ENCODE measurements around the gene AICDA.
"Not testable (repeated sequence)": the region's sequence is repeated elsewhere in the genome, so short reads cannot be mapped to it uniquely, and the experiment has no call there.

The AICDA gene

DNA sequence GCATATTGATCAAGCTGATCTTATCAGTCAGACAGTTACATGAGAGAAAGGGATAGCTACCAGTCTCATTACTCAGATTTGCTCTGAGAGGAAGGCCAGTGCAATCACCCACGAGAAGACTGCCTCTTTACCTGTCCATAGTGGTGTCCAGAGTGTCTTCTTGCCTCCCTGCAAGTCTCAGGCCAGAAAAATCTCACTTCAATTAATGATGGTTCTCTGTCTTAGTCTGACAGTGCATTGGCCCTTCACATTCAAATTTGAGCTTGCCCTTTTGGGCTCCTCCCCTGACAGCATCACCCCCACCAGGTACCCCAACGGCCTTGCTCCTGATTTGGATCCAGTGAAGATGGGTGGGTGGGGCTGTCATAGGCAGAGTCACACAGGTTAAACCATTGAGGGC is at the start of gene AICDA:
Gene AICDA, minus strand, starts transcription at position 231 of the 400 bp plus-strand sequence. Its CDS starts 92 bp downstream, at position 139.
- no peak for DNase-seq (ENCODE audit: low spot score)
- peak; percentile 65 for FAIRE-seq

DNA sequence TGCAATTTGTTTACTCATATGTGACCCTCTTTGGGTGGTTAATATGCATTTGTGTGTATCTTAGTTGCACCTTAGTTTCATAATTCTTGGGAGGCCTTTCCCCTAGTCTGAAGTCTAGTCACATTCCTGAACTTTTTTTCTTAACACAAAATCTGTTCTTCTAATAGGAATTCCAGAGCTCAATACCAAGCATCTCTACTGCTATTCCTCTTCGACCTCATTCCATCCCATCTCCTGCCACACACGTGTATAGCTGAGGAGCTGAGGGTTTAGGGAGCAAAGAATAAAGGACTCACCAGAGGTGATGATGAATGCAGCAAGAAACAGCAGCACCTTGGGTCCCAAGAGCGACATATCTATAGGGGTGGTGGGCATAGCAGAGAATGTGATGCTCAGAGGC is 49.1 kb upstream of the AICDA start:
- DNase-seq (ENCODE audit: low spot score) (no peak), FAIRE-seq (no peak)

DNA sequence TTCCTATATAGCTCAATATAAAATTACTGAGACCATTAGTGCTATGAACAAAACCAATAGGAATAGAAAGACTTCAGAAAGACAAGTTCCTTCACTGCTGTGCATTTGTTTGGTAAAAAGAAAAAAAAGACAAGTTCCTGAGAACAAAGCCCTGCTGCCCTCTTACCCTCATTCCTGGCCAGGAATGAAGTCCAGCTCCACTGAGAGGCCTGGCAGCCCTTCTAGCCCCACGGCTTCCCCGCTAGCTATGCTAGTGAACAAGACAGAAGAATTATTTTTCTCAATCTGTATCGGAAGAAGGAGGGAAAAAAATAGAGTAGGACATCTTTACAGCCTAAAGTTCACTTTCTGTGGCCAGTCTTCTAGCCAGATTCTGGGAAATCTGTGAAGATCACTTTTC is 48.4 kb upstream of the AICDA start:
- FAIRE-seq (no peak), DNase-seq (ENCODE audit: low spot score) (no peak)

DNA sequence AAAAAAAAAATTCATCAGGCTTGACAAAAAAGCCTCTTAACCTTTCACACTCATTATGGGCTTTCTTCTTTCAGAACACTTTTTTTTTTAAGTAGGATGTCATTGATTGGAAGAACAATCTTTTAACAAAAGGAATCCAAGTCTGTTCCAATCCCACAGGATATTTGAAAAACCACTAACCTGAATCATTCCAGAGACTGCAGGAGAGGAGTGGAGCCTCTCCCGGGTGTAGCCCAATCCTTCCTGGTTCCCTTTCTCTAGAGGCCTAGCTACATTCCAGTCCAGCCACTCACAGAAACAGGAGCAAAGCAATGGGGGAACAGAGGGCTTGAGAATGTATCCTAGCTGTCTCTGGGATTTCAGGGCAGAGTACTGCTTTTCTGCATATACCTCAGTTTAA is 45.7 kb upstream of the AICDA start:
- DNase-seq (ENCODE audit: low spot score) (peak; percentile 82), FAIRE-seq (no peak)

DNA sequence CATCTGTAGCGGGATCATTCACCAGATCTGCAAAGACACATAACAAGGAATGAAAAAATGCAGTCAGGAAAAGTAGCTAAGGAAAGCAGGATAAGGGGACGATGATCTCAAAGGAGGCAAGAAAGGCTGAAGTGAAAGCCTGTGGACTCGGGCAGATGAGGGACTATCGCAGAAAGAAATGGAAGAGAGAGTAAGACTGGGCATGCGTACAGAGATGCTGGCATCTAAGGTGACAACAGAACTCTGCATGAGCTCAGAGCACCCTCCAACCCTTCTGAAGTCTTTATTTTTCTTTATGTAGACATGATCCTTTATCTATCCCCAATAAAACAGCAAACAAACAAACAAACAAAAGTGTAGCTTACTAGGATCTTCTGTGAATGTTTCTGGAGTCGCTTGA is 42.8 kb upstream of the AICDA start:
- FAIRE-seq (no peak), DNase-seq (ENCODE audit: low spot score) (no peak)

DNA sequence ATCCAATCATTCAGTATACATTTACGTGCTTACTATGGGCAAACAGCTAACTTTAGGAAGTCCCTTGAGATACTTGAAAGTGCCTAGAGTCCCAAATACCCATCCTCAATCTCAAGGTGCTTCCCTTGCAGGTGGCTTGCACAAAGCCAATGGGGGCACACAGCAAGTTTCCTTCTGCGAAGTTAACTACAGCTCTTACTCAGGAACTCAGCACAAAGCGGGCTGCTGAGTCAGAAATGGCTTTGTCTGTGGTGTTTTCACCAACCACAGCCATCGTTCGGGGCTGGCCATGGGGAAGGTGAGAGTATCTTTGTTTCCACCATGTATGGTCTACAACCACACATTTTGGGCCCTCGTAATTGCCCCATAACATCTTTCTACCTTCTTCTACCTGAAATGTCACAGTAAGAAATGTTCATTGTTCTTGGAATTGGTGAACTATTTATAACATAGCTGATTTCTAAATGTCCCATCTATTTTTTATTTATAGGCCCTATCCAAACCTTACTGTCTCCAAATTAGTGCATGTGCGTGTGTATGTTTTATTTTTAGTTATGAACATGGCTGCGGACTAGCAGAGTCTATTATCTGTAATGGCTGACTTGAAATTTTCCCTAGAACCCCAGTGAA is 36.0 kb upstream of the AICDA start:
- DNase-seq (ENCODE audit: low spot score) (no peak), FAIRE-seq (no peak)

DNA sequence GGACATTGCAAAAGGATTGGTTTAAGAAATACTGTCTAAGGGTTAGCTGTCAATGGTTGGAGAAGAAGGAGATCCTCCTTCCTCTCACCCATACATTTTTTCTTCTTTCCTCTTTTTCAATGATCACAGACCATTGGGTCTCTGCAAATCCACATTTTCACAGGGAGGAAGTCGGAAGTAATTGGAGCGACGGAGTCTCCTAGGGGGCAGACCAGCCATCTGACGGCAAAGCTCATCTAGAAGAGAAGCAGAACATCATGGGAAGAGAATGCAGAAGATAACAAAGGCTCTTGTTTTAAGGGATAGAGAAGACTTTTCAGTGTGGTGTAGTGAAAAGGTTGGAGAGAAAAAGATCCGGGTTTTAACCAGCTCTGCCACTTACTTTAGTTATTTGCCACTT is 35.3 kb upstream of the AICDA start:
- no peak for FAIRE-seq

DNA sequence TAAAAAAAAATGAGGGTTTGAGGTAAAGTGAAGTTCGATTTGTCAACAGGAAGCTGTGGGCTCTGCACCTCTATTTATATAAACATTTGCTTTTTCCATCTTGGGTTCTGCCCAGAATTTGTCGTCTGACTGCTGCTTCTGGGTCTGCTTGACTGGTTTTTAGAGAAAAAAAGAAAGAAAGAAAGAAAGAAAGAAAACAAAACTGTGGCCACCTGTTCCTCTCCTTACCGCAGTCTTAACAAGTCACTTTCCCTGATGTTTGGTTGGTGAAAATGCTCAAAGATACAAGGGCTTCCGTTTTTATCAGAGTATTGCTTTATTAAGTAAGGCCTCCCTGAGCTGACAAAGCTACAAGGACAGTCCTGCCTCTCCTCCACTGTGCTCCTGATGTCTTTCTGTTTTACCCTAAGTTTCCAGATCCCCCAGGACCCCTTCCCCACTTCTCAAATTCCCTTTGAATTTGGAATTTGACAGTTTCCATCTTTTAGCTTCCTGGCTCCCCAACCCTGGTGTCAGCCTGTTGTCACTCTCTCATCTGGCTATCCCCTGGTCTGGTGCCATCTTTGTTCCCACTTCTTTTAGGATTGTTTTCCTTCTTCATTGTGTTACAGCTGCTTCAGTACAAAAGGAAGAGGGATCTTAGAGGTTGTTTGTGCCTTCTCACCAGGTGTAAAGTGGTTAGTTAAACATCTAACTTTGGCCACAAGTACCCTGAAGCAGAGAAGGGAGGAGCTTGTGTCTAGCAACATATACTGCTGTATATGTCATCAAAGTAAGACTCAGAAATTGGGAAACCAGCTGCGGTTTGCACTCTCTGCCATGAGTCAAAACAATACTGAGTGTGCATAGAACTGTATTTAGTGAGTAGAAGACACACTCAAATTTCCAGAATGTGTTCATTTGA is 31.9 kb upstream of the AICDA start:
- no peak for FAIRE-seq
- no peak for DNase-seq (ENCODE audit: low spot score)

More for the DNA sequence above, 35.3 kb upstream of the AICDA start:
- no peak for DNase-seq (ENCODE audit: low spot score)

DNA sequence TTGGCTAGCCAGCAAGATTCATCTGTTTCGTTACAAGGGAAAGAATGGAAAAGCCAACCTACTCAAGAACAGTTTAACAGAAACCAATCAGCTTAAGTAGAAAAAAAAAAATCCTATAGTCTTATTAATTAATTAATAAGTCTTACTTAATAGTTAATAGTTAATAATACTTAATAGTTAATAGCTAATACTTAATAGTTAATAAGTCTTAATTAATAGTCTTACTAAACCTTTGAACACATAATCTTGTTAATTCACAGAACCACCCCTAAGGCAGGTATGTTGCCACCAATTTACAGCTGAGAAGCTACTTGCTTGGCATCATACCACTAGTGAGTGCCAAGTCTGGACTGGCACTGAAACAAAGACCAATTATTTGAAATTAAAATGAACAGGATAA is 30.1 kb upstream of the AICDA start:
- FAIRE-seq = no peak
- no peak for DNase-seq (ENCODE audit: low spot score)

DNA sequence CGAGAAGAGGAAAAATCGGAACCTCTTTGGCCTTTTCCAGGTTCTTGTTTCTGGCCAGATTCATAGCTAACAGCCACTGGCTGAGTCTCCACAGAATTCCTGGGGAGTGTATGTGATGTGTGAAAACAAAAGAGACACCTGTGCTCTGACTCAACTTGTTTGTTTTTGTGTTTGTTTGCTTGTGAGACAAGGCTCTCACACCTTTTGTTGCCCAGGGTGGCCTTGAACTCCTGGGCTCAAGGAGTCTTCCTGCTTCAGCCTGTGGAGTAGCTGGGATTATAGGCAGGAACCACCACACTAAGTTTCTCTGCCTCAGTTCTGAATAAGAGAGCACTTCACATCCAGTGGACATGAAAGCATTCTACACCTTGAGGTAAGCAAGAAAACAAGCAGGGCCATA is 27.3 kb upstream of the AICDA start:
- DNase-seq (ENCODE audit: low spot score) (no peak), FAIRE-seq (no peak)

DNA sequence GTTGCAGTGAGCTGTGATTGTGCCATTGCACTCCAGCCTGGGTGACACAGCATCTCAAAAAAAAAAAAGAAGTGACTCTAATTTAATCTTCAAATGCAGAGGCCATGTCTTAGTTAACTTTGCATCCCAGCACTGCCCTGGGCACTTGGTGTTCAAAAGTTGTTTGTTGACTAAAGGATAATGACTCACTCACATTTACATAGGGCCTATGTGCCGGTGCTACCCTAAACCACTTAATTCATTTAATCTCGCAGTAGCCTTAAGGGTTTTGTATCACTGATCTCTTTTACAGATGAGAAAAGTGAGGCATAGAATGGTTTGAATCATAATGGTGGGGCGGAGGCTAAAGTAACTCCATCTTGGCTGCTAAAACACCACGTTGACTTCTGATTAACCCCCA is 26.3 kb upstream of the AICDA start:
- no peak for FAIRE-seq
- no peak for DNase-seq (ENCODE audit: low spot score)

DNA sequence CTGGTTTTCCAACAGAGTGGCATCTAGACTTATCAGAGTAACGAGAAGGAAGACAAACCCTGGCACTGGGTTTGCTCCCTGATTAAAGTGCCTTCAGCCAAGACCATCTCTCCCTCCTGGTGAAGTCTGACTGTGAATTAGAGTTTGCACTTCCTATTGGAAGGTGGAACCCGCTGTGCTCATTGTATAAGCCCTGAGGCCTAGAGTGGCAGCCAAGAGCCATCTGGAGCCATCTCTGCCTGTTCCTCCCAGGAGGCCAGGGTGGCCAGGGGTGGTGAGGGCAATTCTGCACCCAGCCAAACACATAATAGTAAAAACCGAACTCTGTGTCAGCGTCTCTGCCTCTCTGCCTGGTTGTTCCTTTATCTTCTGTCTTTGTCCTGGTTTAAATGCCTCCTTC is 25.0 kb upstream of the AICDA start:
- DNase-seq (ENCODE audit: low spot score) = no peak
- FAIRE-seq = no peak

DNA sequence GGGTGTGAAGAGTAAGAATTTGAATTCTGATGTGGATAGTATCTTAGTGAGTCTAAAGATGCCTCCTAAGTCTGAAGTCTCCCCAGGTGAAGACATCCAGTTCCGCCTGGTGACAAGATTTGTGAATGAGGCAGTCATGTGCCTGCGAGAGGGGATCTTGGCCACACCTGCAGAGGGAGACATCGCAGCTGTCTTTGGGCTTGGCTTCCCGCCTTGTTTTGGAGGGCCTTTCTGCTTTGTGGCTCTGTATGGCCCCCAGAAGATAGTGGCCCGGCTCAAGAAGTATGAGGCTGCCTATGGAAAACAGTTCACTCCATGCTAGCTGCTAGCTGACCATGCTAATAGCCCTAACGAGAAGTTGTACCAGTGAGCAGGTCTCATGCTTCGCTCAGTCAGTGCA is 24.6 kb upstream of the AICDA start:
- DNase-seq (ENCODE audit: low spot score) = no peak
- peak; percentile 23 for FAIRE-seq

DNA sequence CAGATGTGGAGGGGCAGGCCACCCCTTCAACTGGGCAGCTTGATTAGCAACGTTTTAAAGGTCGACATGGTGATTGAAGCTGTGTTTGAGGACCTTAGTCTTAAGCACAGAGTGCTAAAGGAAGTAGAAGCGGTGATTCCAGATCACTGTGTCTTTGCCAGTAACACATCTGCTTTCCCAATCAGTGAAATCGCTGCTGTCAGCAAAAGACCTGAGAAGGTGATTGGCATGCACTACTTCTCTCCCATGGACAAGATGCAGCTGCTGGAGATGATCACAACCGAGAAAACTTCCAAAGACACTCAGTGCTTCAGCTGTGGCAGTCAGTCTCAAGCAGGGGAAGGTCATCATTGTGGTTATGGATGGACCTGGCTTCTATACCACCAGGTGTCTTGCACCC is 23.9 kb upstream of the AICDA start:
- FAIRE-seq (peak; percentile 95), DNase-seq (ENCODE audit: low spot score) (no peak)

DNA sequence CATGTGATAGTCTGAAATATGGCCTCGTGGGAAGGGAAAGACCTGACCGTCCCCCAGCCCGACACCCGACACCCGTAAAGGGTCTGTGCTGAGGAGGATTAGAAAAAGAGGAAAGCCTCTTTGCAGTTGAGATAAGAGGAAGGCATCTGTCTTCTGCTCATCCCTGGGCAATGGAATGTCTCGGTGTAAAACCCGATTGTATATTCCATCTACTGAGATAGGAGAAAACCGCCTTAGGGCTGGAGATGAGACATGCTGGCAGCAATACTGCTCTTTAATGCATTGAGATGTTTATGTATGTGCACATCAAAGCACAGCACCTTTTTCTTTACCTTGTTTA is 23.3 kb upstream of the AICDA start:
- DNase-seq (ENCODE audit: low spot score) = not testable (repeated sequence)

DNA sequence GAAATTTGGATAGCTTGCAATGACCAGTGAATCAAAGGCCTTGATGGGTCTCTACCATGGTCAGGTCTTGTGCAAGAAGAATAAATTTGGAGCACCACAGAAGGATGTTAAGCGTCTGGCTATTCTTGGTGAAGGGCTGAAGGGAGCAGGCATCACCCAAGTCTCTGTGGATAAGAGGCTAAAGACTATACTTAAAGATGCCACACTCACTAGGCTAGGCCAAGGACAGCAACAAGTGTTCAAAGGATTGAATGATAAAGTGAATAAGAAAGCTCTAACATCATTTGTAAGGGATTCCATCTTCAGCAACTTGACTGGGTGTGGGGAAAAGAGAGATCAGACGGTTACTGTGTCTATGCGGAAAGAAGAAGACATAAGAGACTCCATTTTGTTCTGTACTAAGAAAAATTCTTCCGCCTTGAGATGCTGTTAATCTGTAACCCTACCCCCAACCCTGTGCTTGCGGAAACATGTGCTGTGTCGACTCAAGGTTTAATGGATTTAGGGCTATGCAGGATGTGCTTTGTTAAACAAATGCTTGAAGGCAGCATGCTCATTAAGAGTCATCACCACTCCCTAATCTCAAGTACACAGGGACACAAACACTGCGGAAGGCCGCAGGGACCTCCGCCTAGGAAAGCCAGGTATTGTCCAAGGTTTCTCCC is 22.8 kb upstream of the AICDA start:
- DNase-seq (ENCODE audit: low spot score); FAIRE-seq: not testable (repeated sequence)

More for the DNA sequence above, 23.3 kb upstream of the AICDA start:
- FAIRE-seq = not testable (repeated sequence)

DNA sequence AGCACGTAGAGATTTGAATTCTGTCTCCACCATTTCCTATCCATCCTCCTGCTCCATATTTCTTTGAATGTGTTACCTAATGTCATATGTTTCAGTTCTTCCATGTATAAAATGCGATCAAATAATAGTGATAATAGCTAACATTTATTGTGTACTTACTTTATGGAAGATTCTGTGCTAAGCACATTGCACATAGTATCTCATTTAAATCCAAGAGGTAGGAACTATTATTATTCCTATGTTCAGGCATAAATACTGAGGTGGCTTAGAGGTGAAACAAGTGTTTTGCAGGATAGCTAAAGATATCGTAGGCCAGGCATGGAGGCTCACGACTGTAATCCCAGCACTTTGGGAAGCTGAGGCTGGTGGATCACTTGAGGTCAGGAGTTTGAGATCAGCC is 17.5 kb upstream of the AICDA start:
- no peak for DNase-seq (ENCODE audit: low spot score)
- FAIRE-seq = no peak

DNA sequence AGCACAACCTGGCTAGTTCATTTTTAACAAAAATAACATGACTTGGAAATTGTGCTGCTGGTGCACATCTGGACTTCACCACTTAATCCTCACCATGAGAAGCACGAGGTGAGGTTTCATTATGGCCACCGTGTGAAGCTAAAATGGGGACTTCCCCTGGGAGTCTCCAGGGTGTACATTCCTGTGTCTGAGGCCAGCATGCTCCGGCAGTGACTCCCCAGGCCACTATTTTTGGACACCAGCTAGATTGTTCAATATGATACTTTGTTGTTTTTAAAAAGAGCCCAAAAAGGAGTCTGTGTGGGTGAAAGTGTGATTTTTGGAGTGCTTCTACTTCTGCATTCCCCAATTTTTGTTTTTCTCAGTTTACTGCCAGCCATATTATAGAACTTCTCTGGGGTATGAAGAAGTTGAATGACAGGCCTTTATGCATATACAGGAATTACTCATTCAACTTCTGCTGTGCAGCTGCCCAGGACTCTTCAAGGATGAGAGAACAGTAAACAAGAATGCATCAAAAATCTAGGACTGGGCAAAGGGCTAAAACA is 16.9 kb upstream of the AICDA start:
- FAIRE-seq (no peak), DNase-seq (ENCODE audit: low spot score) (peak; percentile 32)

DNA sequence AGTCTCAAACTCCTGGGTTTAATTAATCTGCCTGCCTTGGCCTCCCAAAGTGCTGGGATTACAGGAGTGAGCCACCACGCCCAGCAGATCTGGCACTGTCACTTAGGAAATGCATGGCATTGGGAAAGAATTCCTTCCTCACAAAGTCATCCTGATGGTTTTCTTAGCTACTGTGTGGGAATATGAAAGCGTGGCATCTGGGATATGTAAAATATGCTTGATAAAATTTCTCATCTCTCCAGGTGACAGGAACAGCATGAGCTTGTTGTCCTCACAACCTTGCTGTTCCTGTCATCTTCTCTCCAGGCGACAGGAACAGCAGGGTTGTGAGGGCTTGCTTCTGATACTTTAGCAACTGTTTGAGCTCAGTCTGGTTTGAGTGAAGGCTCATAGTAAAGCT is 16.1 kb upstream of the AICDA start:
- DNase-seq (ENCODE audit: low spot score) (no peak), FAIRE-seq (no peak)

DNA sequence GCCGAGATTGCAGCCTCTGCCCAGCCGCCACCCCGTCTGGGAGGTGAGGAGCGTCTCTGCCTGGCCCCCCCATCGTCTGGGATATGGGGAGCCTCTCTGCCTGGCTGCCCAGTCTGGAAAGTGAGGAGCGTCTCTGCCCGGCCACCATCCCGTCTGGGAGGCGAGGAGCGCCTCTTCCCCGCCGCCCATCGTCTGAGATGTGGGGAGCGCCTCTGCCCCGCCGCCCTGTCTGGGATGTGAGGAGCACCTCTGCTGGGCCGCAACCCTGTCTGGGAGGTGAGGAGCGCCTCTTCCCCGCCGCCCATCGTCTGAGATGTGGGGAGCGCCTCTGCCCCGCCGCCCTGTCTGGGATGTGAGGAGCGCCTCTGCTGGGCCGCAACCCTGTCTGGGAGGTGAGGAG is 12.1 kb upstream of the AICDA start:
- DNase-seq (ENCODE audit: low spot score); FAIRE-seq: not testable (repeated sequence)

DNA sequence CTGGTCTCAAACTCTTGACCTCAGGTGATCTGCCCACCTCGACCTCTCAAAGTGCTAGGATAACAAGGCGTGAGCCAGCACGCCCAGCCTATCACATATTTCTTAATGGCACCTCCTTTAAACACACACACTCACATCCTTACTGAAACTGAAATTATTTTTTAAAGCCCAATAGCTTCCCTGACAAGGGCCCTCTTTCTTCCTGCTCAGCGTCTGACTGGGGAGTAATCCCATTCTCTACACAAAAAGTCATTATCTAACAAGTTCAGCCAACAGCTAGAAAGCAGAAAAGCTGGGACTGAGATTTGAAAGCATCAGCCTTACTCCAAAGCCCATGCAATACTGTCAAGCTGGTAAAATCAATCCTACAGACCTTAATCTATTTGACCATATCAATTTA is 10.0 kb upstream of the AICDA start:
- no peak for DNase-seq (ENCODE audit: low spot score)
- FAIRE-seq = no peak

DNA sequence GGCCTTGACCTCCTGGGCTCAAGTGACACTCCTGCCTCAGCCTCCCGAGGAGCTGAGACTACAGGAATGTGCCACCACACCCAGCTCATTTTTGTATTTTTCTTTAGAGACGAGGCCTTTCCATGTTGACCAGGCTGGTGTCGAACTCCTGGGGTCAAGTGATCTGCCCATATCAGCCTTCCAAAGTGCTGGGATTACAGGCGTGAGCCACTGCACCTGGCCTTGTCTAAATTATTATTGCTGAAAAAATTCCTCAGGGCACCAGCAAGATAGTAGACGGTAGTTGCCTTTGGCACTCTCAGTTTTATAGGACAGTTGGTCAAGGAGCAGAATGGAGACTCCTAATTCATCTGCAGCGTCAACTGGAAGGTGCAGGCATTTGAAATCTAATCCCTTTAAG is 2.5 kb upstream of the AICDA start:
- no peak for FAIRE-seq
- DNase-seq (ENCODE audit: low spot score) = no peak
